HepG2 (cell line): Measurements from ENCODE around the gene OSBPL1A. TPM values are rescaled to one million over a fixed set of nuclear protein-coding genes. Genes with fewer than 3 reads are reported as not detected.

Experiments used
- CERS6 ChIP-seq: sonication (generic); formaldehyde crosslinking; IDR thresholded peaks from 2 replicates; pipeline ENCODE4 v1.5.0; 2020; ENCODE audit warnings: missing genetic modification reagents
- MYNN ChIP-seq: sonication (generic); formaldehyde crosslinking; IDR thresholded peaks from 2 replicates; pipeline ENCODE4 v1.4.0; 2020; ENCODE audit warnings: mild to moderate bottlenecking, low read depth, missing genetic modification reagents
- NR1H2 ChIP-seq: sonication (generic); formaldehyde crosslinking; IDR thresholded peaks from 2 replicates; pipeline ENCODE4 v1.8.1; 2022; ENCODE audit warnings: low read depth, missing genetic modification reagents, borderline replicate concordance
- SSRP1 ChIP-seq: IDR thresholded peaks from 2 replicates; pipeline ENCODE4 v1.6.1; 2016; ENCODE audit warnings: control low read depth
- TP53 ChIP-seq: sonication (generic); formaldehyde crosslinking; conservative IDR thresholded peaks from 2 replicates; pipeline ENCODE4 v1.4.0; 2020; ENCODE audit warnings: missing genetic modification reagents
- ZBTB40 ChIP-seq, 2 experiments: fragments of 450-650 bp in 1 of 2; sonication (generic) in 1 of 2; formaldehyde crosslinking in 1 of 2; IDR thresholded peaks; 2 replicates each; pipeline versions ENCODE4 v1.6.1 to v1.8.0; 2016 to 2022; ENCODE audit warnings: antibody characterized with exemption in 1 of 2, mild to moderate bottlenecking in 1 of 2, missing genetic modification reagents in 1 of 2
- ZFP41 ChIP-seq: sonication (generic); formaldehyde crosslinking; IDR thresholded peaks from 2 replicates; pipeline ENCODE4 v1.4.0; 2020; ENCODE audit warnings: mild to moderate bottlenecking, missing genetic modification reagents, borderline replicate concordance
- ZNF432 ChIP-seq: sonication (generic); formaldehyde crosslinking; IDR thresholded peaks from 2 replicates; pipeline ENCODE4 v1.5.0; 2020; ENCODE audit warnings: missing genetic modification reagents, mild to moderate bottlenecking, borderline replicate concordance
- polyA plus RNA-seq, 8 experiments: library from polyadenylated mRNA; depleted of rRNA in 3 of 8; stranded (reverse) in 7 of 8; unstranded in 1 of 8; fragments of >200 nt; fragmentation: Illumina TruSeq in 4 of 8; extraction: Trizol in 4 of 8; gene quantifications; 2 replicates each; pipeline versions ENCODE4 v1.2.1 to v1.2.3, GENCODE V29; 2011 to 2016; ENCODE audit warnings: low read depth in 4 of 8, missing spikeins in 1 of 8, mixed read lengths in 1 of 8; ENCODE audit not compliant: insufficient read depth in 1 of 8
- total RNA-seq, 5 experiments: library from RNA; depleted of rRNA; stranded (reverse); fragments of >200 nt; fragmentation: Illumina TruSeq; extraction: Trizol; gene quantifications; 2 replicates each; pipeline ENCODE4 v1.2.3, GENCODE V29; 2016; ENCODE audit warnings: low read depth in 1 of 5

The OSBPL1A gene
- total and polyA plus RNA-seq, 2 of the 13 experiments (the other 11 are each of a cell fraction or from before 2014, with no cell fraction given): 0.02 TPM; not detected in 1

- no peak for TF ChIP-seq CERS6
- TF ChIP-seq SSRP1 (CRISPR knock-in tag): no peak
- no peak for TF ChIP-seq MYNN (CRISPR knock-in tag)
- no peak for TF ChIP-seq ZFP41 (CRISPR knock-in tag)
- no peak for TF ChIP-seq ZBTB40 (IDR thresholded peaks at IDR 0.05)
- no peak for TF ChIP-seq ZBTB40 (CRISPR knock-in tag; IDR thresholded peaks at IDR 0.05)
- no peak for TF ChIP-seq NR1H2
- no peak for TF ChIP-seq TP53 (CRISPR knock-in tag)
- no peak for TF ChIP-seq ZNF432 (CRISPR knock-in tag)
Measured at GRCh38 chr18:24429188-24429587, 31.6 kb upstream of the OSBPL1A start (continued).
